ENCODE data around the gene GPR55.
A peak's percentile ranks its signal among the peaks of the same experiment; 100 is the strongest.
"Not testable (repeated sequence)": the region's sequence is repeated elsewhere in the genome, so short reads cannot be mapped to it uniquely, and the experiment has no call there.

The GPR55 gene

GRCh38 chr2:230924470-230925341 is at the start of gene GPR55:
Gene GPR55 (minus strand): TSS chr2:230925242. CDS start chr2:230910962, 14,280 bp downstream.
- peak; percentile 61 for DNase-seq

GRCh38 chr2:230974096-230974913 is 49.3 kb upstream of the GPR55 start:
- DNase-seq = peak; percentile 87

GRCh38 chr2:230972046-230972445 is 47.0 kb upstream of the GPR55 start:
- DNase-seq = no peak

- no peak for DNase-seq
These were observed 44.6 kb upstream of the GPR55 start for GRCh38 chr2:230969659-230970015.

- no peak for DNase-seq
These were observed 44.0 kb upstream of the GPR55 start for GRCh38 chr2:230968921-230969658.

GRCh38 chr2:230968314-230968713 is 43.3 kb upstream of the GPR55 start:
- DNase-seq = not testable (repeated sequence)

- no peak for DNase-seq
These were observed 42.1 kb upstream of the GPR55 start for GRCh38 chr2:230967113-230967512.

GRCh38 chr2:230964136-230964730 is 39.2 kb upstream of the GPR55 start:
- DNase-seq = no peak

GRCh38 chr2:230961091-230961491 is 36.0 kb upstream of the GPR55 start:
- no peak for DNase-seq

- no peak for DNase-seq
These were observed 35.0 kb upstream of the GPR55 start for GRCh38 chr2:230960026-230960425.

- no peak for DNase-seq
These were observed 34.0 kb upstream of the GPR55 start for GRCh38 chr2:230958820-230959756.

- DNase-seq = no peak
These were observed 32.8 kb upstream of the GPR55 start for GRCh38 chr2:230957756-230958391.

- peak; percentile 32 for DNase-seq
These were observed 32.0 kb upstream of the GPR55 start for GRCh38 chr2:230956827-230957755.

GRCh38 chr2:230955163-230955737 is 30.2 kb upstream of the GPR55 start:
- DNase-seq = no peak

- DNase-seq = no peak
These were observed 29.7 kb upstream of the GPR55 start for GRCh38 chr2:230954746-230955145.

GRCh38 chr2:230953845-230954244 is 28.8 kb upstream of the GPR55 start:
- DNase-seq = no peak

- no peak for DNase-seq
These were observed 27.3 kb upstream of the GPR55 start for GRCh38 chr2:230952226-230952956.

- no peak for DNase-seq
These were observed 26.4 kb upstream of the GPR55 start for GRCh38 chr2:230951396-230951795.

GRCh38 chr2:230950874-230951339 is 25.9 kb upstream of the GPR55 start:
- no peak for DNase-seq

All from CD4-positive, alpha-beta T cell treated with Interleukin-10 for 1 hour (primary cell).